A673 (cell line): Measurements from ENCODE around the gene IWS1.

ENCODE experiments used
- EZH2 ChIP-seq: fragments of 200-600 bp; sonication (generic); IDR thresholded peaks from 2 replicates; pipeline ENCODE4 v1.6.1; 2017; ENCODE audit warnings: borderline replicate concordance, low read depth, mild to moderate bottlenecking, mixed read lengths, antibody characterized with exemption, low read length; ENCODE audit not compliant: poor library complexity, severe bottlenecking
- TF ChIP-seq, protein P1 (sequence below): fragments of 300-800, 200-600 bp; sonication (generic); conservative IDR thresholded peaks from 2 replicates; pipeline ENCODE4 v1.5.1; 2017; ENCODE audit warnings: low read depth, mild to moderate bottlenecking, antibody characterized with exemption, low read length, moderate library complexity, mixed read lengths

DNA sequence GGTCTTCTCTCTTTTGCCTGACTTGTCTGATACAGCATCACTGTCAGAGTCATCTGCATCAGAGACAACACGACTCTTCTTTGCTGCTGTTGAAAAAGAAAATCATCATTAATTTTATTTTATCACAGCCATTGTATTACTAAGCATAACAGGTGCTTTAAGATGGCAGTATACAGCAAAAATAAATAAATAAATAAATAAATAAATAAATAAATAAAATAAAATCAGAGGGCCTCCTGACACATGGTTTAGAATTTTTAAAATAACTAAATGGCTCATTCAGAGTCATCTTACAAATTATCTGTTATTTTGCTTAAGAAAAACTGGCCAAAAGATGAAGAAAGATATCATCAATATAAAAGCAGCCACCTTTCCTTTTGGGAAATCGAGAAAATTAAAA is 22.8 kb downstream of the IWS1 start:
- TF ChIP-seq, protein P1, sequence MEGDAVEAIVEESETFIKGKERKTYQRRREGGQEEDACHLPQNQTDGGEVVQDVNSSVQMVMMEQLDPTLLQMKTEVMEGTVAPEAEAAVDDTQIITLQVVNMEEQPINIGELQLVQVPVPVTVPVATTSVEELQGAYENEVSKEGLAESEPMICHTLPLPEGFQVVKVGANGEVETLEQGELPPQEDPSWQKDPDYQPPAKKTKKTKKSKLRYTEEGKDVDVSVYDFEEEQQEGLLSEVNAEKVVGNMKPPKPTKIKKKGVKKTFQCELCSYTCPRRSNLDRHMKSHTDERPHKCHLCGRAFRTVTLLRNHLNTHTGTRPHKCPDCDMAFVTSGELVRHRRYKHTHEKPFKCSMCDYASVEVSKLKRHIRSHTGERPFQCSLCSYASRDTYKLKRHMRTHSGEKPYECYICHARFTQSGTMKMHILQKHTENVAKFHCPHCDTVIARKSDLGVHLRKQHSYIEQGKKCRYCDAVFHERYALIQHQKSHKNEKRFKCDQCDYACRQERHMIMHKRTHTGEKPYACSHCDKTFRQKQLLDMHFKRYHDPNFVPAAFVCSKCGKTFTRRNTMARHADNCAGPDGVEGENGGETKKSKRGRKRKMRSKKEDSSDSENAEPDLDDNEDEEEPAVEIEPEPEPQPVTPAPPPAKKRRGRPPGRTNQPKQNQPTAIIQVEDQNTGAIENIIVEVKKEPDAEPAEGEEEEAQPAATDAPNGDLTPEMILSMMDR = no peak
- no peak for TF ChIP-seq EZH2
